ELF-1 (cell line): ENCODE data around the gene NDST1.

Source experiments
- DNase-seq: peaks from one replicate; pipeline ENCODE4 v3.0.0-alpha.2; 2016; ENCODE audit warnings: low read depth, low spot score

The NDST1 gene

DNA sequence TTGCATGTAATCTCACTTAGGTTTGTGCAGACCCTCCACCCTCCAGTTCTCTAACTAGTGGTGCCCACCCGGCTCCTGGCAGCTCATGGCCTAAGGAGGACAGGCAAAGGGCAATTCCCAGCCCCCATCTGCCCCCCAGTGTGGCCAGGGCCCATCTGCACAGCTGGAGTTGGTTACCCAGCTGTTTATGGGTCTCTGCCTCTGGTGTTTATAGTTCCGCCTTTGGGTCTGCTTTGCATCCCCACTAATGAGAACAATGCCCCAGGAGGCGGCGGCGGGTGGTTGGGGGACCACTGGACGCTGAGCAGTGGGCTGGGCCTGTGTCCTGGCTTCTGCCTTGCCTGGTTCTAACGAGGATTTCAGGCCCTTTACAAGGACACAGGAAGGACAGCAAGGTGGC is 62.4 kb downstream of the NDST1 start:
- no peak for DNase-seq

- no peak for DNase-seq
These were observed 63.9 kb downstream of the NDST1 start for GRCh38 chr5:150571836-150572235.

- no peak for DNase-seq
These were observed 65.3 kb downstream of the NDST1 start for GRCh38 chr5:150573216-150573615.

GRCh38 chr5:150573867-150574817 is 66.2 kb downstream of the NDST1 start:
- no peak for DNase-seq

DNA sequence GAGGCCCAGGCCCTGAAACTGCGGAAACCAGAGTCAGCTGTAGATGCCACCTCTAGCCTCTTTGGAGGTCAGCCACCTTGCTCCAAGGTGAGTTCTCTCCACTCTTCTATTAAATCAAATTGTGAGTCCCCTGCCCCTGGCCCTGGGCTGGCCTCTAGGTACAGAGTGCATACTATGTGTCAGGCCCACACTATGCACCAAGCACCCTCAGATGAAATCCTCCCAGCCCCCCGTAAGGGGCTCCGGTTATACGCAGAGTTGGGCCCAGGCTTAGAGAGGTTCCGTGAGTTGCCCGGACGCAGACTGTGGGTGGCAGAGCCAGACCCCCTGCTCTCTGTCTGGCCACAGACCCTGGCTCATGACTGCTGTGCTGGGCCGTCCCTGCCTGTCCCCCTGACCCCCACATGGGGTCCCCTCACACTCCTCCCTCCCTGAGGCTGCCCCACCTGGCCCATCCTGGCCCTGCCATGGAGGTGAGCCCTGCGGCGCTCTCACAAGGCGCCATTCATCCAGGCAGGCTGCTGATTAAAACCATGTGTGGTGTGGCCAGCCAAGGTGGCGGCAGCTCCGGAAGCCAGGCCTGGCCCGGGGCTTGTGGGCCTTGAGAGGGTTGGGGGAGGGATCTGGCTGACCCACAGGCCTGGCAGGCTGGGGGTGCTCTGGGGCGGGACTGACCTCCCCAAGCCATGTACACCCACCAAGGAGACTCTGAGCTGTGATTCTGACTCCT is 67.1 kb downstream of the NDST1 start:
- DNase-seq: no peak

GRCh38 chr5:150575745-150576448 is 68.0 kb downstream of the NDST1 start:
- DNase-seq: no peak

- no peak for DNase-seq
These were observed 68.6 kb downstream of the NDST1 start for GRCh38 chr5:150576449-150576949.

GRCh38 chr5:150577378-150578139 is 69.6 kb downstream of the NDST1 start:
- no peak for DNase-seq

DNA sequence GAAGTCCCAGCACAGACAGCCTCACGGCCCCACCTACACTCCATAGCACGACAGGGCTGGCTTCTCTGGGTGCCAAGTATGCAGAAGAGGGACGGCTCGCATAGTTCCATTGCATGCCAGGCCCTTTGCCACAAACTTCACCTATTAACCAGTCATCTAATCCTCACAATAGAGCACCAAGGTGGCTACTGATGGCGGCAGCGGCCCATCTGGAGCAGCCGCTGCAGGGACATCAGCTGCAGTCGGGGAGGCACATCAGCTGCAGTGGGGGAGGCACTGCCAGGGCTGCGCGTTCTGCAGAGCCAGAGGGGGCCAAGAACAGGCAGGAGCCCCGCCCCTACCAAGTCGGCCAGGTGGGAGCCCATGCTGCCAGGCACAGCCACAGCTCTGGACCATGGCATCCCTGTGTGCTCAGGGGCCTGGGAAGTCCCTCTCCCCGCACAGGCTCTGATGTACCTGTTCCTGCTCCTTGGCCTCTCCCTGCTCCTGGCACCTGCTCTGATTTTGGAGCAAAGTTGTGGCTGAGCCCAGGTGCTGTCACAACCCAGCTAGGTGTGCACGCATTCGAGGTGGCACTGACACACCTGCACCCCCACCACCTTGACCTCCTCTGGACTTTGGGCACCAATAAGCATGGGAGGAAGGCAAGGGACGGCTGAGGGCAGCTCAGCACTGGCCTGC is 71.0 kb downstream of the NDST1 start:
- no peak for DNase-seq

DNA sequence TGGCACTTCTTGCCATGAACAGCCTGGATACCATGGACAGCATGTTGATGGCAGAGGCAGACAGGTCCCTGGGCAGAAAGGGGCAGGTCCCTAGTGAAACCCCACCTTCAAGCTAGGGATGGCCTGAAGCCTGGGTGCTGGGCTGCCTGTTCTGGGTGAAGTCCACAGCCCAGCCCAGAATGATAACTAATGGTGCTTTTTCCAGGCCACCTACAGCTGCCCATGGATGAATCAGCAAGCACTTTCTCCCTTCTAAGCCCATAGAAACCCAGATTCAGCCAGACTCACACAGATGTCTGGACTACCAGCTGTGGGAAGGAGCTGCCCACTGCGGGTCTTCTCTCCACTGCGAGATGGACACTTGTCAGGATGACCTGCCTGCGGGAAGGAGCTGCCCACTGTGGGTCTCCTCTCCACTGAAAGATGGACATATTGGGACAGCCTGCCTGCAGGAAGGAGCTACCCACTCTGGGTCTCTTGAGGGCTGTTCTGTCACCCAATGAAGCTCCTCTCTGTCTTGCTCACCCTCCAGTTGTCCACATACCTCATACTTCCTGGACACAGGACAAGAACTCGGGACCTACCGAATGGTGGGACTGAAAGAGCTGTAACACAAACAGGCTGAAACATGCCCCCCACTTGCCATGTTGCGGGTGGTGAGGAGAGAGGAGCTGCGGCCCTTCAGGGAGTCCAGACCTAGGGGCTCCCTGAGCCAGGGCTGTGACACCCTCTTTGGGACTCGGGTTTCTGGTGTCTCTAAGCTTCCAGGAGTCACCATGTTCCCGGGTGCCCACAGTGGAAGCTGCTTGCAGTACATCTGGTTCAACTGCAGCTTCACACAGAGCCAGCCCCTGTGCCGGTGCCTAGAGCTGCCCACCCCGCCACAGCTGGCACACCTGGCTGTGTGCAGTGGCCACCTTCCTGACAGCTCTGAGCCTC is 71.8 kb downstream of the NDST1 start:
- no peak for DNase-seq

DNA sequence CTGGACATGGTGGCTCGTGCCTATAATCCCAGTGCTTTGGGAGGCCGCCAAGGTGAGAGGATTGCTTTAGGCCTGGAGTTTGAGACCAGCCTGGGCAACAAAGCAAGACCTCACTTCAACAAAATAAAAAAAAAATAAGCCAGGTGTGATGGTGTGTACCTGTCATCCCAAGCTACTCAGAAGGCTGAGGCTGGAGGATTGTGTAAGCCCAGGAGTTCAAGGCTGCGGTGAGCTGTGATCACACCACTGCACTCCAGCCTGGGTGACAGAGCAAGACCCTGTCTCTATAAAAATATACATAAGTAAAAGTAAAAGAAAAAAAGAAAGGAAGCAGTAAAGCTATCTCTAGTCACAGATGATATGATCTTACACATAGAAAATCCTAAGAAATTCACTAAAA is 73.0 kb downstream of the NDST1 start:
- DNase-seq: no peak

- DNase-seq: peak; percentile 89
These were observed 74.5 kb downstream of the NDST1 start for GRCh38 chr5:150582241-150583109.

- DNase-seq: no peak
These were observed 75.8 kb downstream of the NDST1 start for GRCh38 chr5:150583541-150584225.

DNA sequence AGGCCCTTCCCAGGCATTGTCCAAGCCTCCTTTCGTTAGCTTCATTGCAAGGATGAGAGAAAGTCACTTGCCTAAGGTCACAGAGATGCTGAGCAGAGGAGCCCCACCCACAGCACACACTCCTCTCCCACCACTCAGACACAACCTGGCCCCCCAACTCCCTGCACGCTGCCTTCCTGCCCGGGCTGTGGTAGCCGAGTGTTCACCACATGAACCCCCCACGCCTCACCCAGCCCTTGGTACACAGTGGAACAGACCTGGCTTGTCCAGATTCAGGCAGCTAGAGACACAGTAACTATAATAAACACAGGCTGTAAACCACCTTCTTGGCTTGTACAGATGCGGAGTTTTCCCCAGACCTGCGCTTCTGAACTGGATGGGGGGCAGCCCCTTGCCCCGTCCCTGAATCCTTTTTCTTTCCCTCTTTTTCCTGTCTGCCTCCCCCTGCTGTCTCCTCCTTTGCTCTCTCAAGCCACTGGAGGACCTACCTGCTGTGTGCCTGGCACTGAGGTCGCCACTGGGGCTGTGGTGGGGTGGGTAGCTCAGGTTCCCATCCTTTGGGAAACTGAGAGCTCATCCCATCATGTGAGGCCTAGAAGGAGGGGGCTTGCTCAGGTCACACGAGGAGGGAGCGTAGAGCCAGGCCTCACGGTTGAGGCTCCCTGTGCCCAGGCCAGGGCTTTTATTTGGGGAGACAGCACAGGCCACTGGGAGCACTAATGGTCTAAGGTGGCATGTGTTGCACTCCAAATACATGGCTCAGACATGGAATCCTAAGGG is 76.8 kb downstream of the NDST1 start:
- no peak for DNase-seq

DNA sequence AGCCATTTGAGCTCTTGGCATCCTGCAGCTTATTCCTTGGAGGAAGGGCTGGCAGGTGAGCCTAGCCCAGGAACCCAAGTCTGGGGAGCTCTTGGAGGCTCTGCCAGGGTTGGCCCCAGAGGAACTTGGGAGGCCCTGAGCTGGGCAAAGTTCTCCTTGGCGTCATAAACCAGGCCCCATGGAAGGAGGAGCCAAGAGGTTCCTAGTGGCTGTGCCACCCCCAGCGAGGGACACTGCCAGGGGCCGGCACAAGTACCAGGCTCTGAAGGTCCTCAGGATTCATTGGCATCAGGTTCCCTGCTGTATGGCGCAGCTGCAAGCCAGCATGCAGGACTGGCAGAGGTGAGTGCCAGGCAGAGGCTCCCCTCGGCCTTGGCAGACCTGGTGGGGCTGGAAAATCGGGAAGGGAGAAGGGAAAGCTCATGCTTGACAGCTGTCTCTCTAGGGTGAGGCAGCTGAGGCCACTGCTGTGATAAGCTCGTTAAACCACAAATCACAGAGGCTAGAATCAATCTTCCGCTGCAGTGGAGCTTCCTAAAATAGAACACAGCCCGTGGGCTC is 77.9 kb downstream of the NDST1 start:
- no peak for DNase-seq

GRCh38 chr5:150587016-150587415 is 79.1 kb downstream of the NDST1 start:
- no peak for DNase-seq
